CD14-positive monocyte (primary cell): ENCODE measurements around the gene FAM216A. TPM values are rescaled to one million over a fixed set of nuclear protein-coding genes. Genes with fewer than 3 reads are reported as not detected.

ENCODE experiments used
- DNase-seq, 3 donors: peaks; one replicate each; pipeline ENCODE4 v3.0.0-alpha.2; 2011 to 2022
- H2AFZ ChIP-seq: 2 replicates; pipeline ENCODE4 v1.6.0; 2012; ENCODE audit warnings: mild to moderate bottlenecking, low read depth, low read length, inconsistent platforms; ENCODE audit not compliant: insufficient read depth, poor library complexity, severe bottlenecking
- H3K27ac ChIP-seq, 2 donors: 1 replicate in 1 of 2; 2 replicates in 1 of 2; pipeline ENCODE4 v1.5.1; 2012 to 2013; ENCODE audit warnings: low read length in 2 of 2, control low read depth in 1 of 2, inconsistent platforms in 1 of 2, low read depth in 1 of 2, mild to moderate bottlenecking in 1 of 2
- H3K27me3 ChIP-seq, 2 donors: one replicate each; pipeline versions ENCODE4 v1.6.0 to v1.6.1; 2011 to 2013; ENCODE audit warnings: low read length in 2 of 2; ENCODE audit not compliant: control insufficient read depth in 2 of 2, insufficient read depth in 2 of 2
- H3K36me3 ChIP-seq, 2 donors: replicated peaks in 1 of 2; 1 replicate in 1 of 2; 2 replicates in 1 of 2; pipeline versions ENCODE4 v1.5.1 to v1.6.1; 2012 to 2013; ENCODE audit warnings: low read length in 2 of 2, control low read depth in 1 of 2, inconsistent platforms in 1 of 2, mild to moderate bottlenecking in 1 of 2; ENCODE audit not compliant: insufficient read depth in 2 of 2, control insufficient read depth in 1 of 2
- H3K4me1 ChIP-seq, 2 donors: 1 replicate in 1 of 2; 2 replicates in 1 of 2; pipeline versions ENCODE4 v1.5.1 to v1.6.1; 2012 to 2013; ENCODE audit warnings: low read length in 2 of 2, control low read depth in 1 of 2, inconsistent platforms in 1 of 2, mild to moderate bottlenecking in 1 of 2, moderate library complexity in 1 of 2; ENCODE audit not compliant: insufficient read depth in 2 of 2, control insufficient read depth in 1 of 2
- H3K4me2 ChIP-seq: replicated peaks from 2 replicates; pipeline ENCODE3; 2012; ENCODE audit warnings: low read length, moderate library complexity, mild to moderate bottlenecking; ENCODE audit not compliant: poor library complexity, severe bottlenecking; ENCODE audit errors: extremely low read depth
- H3K4me3 ChIP-seq, 3 experiments: fragments of 200-600 bp in 1 of 3; sonication (generic) in 1 of 3; replicated peaks in 1 of 3; 1 replicate in 2 of 3; 2 replicates in 1 of 3; pipeline ENCODE4 v1.5.1; 2011 to 2013; ENCODE audit warnings: low read length in 3 of 3, mild to moderate bottlenecking in 3 of 3, control low read depth in 2 of 3, low read depth in 2 of 3, inconsistent platforms in 1 of 3, moderate library complexity in 1 of 3
- H3K79me2 ChIP-seq: 2 replicates; pipeline ENCODE4 v1.6.0; 2012; ENCODE audit warnings: mild to moderate bottlenecking, control low read depth, inconsistent platforms, low read length, moderate library complexity; ENCODE audit not compliant: insufficient read depth
- H3K9ac ChIP-seq: 2 replicates; pipeline ENCODE4 v1.6.0; 2017; ENCODE audit warnings: low read length, mild to moderate bottlenecking; ENCODE audit not compliant: insufficient read depth, poor library complexity, severe bottlenecking
- H3K9me3 ChIP-seq, 2 donors: replicated peaks in 1 of 2; 1 replicate in 1 of 2; 2 replicates in 1 of 2; pipeline versions ENCODE4 v1.5.1 to v1.6.1; 2012 to 2013; ENCODE audit warnings: low read length in 2 of 2, control low read depth in 1 of 2; ENCODE audit not compliant: control insufficient read depth in 1 of 2, insufficient read depth in 1 of 2
- H4K20me1 ChIP-seq: 2 replicates; pipeline ENCODE4 v1.6.0; 2012; ENCODE audit warnings: mild to moderate bottlenecking, low read length, control low read depth, moderate library complexity; ENCODE audit not compliant: insufficient read depth
- H3K27ac Mint-ChIP-seq, 7 donors: one replicate each; pipeline ENCODE4 v1.8.0; 2020; ENCODE audit warnings: mild to moderate bottlenecking in 7 of 7, mixed read lengths in 7 of 7, moderate library complexity in 6 of 7, inconsistent platforms in 2 of 7
- H3K27me3 Mint-ChIP-seq, 3 donors: one replicate each; pipeline ENCODE4 v1.8.0; 2021 to 2022; ENCODE audit warnings: low read depth in 3 of 3, mild to moderate bottlenecking in 3 of 3, mixed read lengths in 3 of 3, moderate library complexity in 3 of 3, inconsistent platforms in 1 of 3
- H3K36me3 Mint-ChIP-seq, 2 donors: one replicate each; pipeline ENCODE4 v1.8.0; 2020; ENCODE audit warnings: mixed read lengths in 2 of 2, inconsistent platforms in 1 of 2, mild to moderate bottlenecking in 1 of 2
- H3K4me1 Mint-ChIP-seq: one replicate; pipeline ENCODE4 v1.8.0; 2020; ENCODE audit warnings: mild to moderate bottlenecking, mixed read lengths
- H3K4me3 Mint-ChIP-seq, 2 donors: one replicate each; pipeline ENCODE4 v1.8.0; 2020; ENCODE audit warnings: mild to moderate bottlenecking in 2 of 2, mixed read lengths in 2 of 2, moderate library complexity in 1 of 2
- H3K9me3 Mint-ChIP-seq, 7 donors: one replicate each; pipeline ENCODE4 v1.8.0; 2020 to 2022; ENCODE audit warnings: mixed read lengths in 7 of 7, mild to moderate bottlenecking in 6 of 7, moderate library complexity in 6 of 7, inconsistent platforms in 2 of 7
- WGBS: methylation state at CpG from one replicate; pipeline ENCODE4 v1.1.5; 2013; ENCODE audit warnings: missing lambda C conversion rate; ENCODE audit not compliant: insufficient coverage; 5-methylcytosine and 5-hydroxymethylcytosine counted together
- intact Hi-C, 2 donors: fragments of 100-400 bp; cut with micrococcal nuclease; formaldehyde crosslinking; loops; one replicate each; pipeline versions ENCODE4 v1.15.0 to v1.15.1; 2023
- polyA plus RNA-seq, 3 donors: library from polyadenylated mRNA; depleted of rRNA in 1 of 3; unstranded in 2 of 3; stranded (reverse) in 1 of 3; fragments of 300-500 nt in 2 of 3; fragments of >200 nt in 1 of 3; fragmentation: Illumina TruSeq in 2 of 3; gene quantifications; 1 replicate in 2 of 3; 2 replicates in 1 of 3; pipeline ENCODE4 v1.2.3, GENCODE V29; 2012 to 2021
- TF ChIP-seq, protein P1 (sequence below): fragments of 200-600 bp; IDR thresholded peaks from one replicate; pipeline ENCODE4 v1.8.0; 2022; ENCODE audit warnings: antibody characterized with exemption, mild to moderate bottlenecking

Gene FAM216A
- polyA plus RNA-seq, 3 donors = 5.1 to 10.9 (median 6.2) TPM

DNA sequence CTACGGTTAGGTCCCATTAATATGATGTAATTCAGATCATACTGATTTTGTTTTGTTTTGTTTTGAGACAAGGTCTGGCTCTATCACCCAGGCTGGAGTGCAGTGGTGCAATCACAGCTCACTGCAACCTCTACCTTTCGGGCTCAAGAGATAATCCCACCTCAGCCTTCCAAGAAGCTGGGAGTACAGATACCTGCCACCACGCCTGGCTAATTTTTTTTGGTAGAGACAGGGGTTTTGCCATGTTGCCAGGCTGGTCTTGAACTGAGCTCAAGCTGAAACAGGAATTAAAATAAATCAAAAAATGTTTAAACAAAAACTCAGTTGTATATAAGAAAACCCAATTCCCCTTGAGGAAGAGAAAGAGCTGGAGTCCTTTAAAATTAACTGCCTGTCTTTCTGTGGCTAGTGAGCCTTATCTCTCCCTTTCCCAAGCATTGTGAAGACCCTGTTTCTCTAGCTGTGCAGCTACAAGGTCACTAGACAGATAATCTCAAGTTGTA is 47.4 kb upstream of the FAM216A start:
- intact Hi-C loops = loop anchor here in 1 of 2 donors (10.0 kb wide), 1 partner anchor 316 kb away; no protein-coding TSS in a partner anchor
- Histone ChIP-seq H3K79me2 (no peaks in the 10 kb centered on the region), H3K27ac (no peak overlapping the region), H3K27me3 (no peaks in the 10 kb centered on the region), H3K9me3 (no peaks in the 10 kb centered on the region), H3K4me3 (no peak overlapping the region), H3K9ac (no peak overlapping the region), H4K20me1 (no peaks in the 10 kb centered on the region), H2AFZ (no peak overlapping the region), H3K36me3 (no peaks in the 10 kb centered on the region), H3K4me1 (peaks cover 13% of the 10 kb centered on the region in 2 donors), H3K4me2 (no peak overlapping the region)
- Mint-ChIP-seq H3K9me3 (peaks cover 0 to 3% (median 0%) of the 10 kb centered on the region in 7 donors), H3K27me3 (peaks cover 0 to 6% (median 2%) of the 10 kb centered on the region in 3 donors), H3K36me3 (no peaks in the 10 kb centered on the region), H3K4me1 (peaks cover 15% of the 10 kb centered on the region), H3K4me3 (no peak overlapping the region), H3K27ac (no peak overlapping the region)
- DNase-seq = no peak
- TF ChIP-seq, protein P1, sequence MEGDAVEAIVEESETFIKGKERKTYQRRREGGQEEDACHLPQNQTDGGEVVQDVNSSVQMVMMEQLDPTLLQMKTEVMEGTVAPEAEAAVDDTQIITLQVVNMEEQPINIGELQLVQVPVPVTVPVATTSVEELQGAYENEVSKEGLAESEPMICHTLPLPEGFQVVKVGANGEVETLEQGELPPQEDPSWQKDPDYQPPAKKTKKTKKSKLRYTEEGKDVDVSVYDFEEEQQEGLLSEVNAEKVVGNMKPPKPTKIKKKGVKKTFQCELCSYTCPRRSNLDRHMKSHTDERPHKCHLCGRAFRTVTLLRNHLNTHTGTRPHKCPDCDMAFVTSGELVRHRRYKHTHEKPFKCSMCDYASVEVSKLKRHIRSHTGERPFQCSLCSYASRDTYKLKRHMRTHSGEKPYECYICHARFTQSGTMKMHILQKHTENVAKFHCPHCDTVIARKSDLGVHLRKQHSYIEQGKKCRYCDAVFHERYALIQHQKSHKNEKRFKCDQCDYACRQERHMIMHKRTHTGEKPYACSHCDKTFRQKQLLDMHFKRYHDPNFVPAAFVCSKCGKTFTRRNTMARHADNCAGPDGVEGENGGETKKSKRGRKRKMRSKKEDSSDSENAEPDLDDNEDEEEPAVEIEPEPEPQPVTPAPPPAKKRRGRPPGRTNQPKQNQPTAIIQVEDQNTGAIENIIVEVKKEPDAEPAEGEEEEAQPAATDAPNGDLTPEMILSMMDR = no peak
- no CpG with 5 or more reads among the region's 3 CpGs for WGBS

DNA sequence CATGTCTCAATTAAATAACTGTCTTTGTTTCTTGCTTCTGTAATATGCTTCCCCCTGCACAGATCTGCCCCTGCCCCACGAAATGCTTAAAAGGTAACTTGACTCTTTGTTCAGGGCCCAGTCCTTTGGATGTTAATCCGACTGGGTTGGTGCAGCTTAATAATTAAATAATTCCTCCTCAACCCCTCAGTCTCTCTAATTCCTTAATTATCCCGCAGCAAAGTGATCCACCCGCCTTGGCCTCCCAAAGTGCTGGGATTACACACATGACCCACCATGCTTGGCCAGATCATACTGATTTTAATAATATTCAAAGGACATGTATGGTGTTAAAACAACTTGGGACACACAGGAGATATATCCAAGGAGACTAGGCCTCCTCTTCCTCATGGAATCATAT is 46.9 kb upstream of the FAM216A start:
- H3K27ac Mint-ChIP-seq = no peak overlapping the region
- H3K4me3 Mint-ChIP-seq = no peak overlapping the region

More for the DNA sequence above, 46.9 kb upstream of the FAM216A start:
- peaks cover 0 to 6% (median 2%) of the 10 kb centered on the region in 3 donors for H3K27me3 Mint-ChIP-seq
- Histone ChIP-seq H4K20me1 (no peaks in the 10 kb centered on the region), H3K9me3 (no peaks in the 10 kb centered on the region), H3K4me1 (peaks cover 12% of the 10 kb centered on the region in 2 donors), H3K79me2 (no peaks in the 10 kb centered on the region), H3K36me3 (no peaks in the 10 kb centered on the region), H3K27ac (no peak overlapping the region), H3K9ac (no peak overlapping the region), H3K4me2 (no peak overlapping the region), H3K27me3 (no peaks in the 10 kb centered on the region), H2AFZ (no peak overlapping the region), H3K4me3 (no peak overlapping the region)
- peaks cover 0 to 3% (median 0%) of the 10 kb centered on the region in 7 donors for H3K9me3 Mint-ChIP-seq
- 100% methylated on average over 1 of the region's 4 CpGs for WGBS
- intact Hi-C loops = loop anchor here in 1 of 2 donors (10.0 kb wide), 1 partner anchor 317 kb away; no protein-coding TSS in a partner anchor
- no peaks in the 10 kb centered on the region for H3K36me3 Mint-ChIP-seq
- peaks cover 15% of the 10 kb centered on the region for H3K4me1 Mint-ChIP-seq
- DNase-seq = no peak
- TF ChIP-seq, protein P1 = no peak
